DOHH2 (cell line): Measurements from ENCODE around the gene ING4.

Source experiments
- CTCF ChIP-seq: fragments of 200-600 bp; sonication (generic); IDR thresholded peaks from one replicate; pipeline ENCODE4 v1.5.1; 2014; ENCODE audit warnings: antibody characterized with exemption, mild to moderate bottlenecking, low read depth, low read length; ENCODE audit not compliant: poor library complexity, severe bottlenecking
- EZH2phosphoT487 ChIP-seq: fragments of 200-600 bp; sonication (generic); IDR thresholded peaks from 2 replicates; pipeline ENCODE4 v1.6.1; 2017; ENCODE audit warnings: borderline replicate concordance, mild to moderate bottlenecking, antibody characterized with exemption, low read length, moderate library complexity, mixed read lengths

- no peak for TF ChIP-seq CTCF
- TF ChIP-seq EZH2phosphoT487, result no peak
Measured at GRCh38 chr12:6694701-6695100, 31.8 kb upstream of the ING4 start.
